ENCODE data around the gene FRMD5.

Gene FRMD5

GRCh38 chr15:44160796-44161195, 34.3 kb downstream of the FRMD5 start:
- no peak for DNase-seq (ENCODE audit: low spot score)

DNA sequence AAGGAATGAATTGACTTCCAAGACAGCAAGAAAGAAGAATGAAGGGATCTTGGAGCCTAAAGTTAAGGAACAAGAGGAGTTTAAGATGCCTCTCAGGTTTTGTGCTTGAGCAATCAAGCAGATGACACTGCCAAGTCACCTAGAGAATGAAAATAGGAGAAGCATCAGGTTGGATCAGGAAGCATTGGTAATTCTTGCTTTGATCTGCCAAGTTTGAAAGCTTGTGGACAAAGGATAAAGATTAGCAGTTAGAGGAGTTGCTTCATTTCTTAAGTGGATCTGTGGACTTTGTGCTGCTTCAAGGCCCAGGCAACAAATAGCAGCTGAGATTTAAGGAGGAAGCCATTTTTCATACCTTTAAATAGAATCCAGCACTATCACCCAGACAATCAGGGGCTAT, 35.6 kb downstream of the FRMD5 start:
- no peak for DNase-seq (ENCODE audit: low spot score)

- DNase-seq (ENCODE audit: low spot score) = no peak
Measured at GRCh38 chr15:44158111-44158510, 37.0 kb downstream of the FRMD5 start.

DNA sequence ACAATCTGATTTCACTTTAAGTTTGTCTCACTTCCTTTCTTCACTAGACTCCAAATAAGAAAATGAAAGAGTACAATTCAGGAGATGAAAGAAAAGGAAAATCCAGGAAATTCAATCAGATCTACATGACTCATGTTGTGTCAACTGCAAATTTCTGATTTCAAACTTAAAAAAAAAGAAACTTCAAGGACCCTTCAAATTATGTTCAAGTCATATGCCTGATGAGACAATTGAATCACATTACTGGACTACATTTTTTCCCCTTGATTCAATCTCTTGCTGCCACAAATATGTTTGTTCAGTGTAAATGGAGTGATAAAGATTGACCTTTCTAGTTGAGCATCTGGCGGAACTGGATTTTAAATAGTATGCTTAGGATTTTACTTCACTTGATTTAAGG, 37.4 kb downstream of the FRMD5 start:
- DNase-seq (ENCODE audit: low spot score) = no peak

DNA sequence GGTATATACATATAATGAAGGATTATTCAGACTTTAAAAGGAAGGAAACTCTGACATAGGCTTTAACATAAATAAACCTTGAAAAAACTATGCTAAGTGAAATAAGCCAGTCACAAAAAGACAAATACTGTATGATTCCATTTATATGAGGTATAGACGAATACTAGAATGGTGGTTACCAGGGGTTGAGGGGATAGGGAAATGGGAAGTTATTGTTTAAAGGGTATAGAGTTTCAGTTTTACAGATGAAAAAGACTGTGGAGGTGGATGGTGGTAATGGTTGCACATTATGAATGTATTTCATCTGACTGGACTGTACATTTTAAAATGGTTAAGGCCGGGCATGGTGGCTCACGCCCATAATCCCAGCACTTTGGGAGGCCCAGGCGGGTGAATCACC, 41.7 kb downstream of the FRMD5 start:
- DNase-seq (ENCODE audit: low spot score) = no peak

DNA sequence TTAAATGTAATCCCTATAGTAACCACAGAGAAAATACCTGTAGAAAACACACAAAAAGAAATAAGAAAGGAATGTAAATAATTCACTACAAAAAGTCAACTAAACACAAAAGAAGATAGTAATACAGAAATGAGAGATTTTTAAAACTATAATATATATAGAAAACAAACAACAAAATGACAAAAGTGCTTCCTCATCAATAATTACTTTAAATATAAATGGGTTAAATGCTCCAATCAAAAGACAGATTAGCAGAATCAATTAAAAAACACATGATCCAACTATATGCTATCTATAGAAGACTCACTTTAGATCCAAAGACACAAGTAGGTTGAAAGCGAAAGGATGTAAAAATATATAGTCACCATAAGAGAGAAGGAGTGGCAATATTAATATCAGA, 45.8 kb downstream of the FRMD5 start:
- DNase-seq (ENCODE audit: low spot score) = no peak

DNA sequence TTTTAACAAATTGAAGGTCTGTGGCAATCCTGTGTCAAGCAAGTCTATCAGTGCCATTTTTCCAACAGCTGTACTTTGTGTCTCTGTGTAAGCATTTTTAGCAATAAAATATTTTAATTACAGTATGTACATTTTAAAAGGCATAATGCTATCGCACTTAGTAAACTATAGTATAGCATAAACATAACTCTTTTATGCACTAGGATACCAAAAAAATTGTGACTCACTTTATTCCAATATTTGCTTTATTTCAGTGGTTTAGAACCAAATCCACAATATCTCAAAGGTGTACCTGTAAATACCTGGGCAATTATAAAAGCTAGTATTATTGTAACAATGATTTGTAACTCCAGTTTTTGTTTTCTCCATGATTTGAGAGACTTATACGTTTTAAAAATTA, 46.5 kb downstream of the FRMD5 start:
- no peak for DNase-seq (ENCODE audit: low spot score)

DNA sequence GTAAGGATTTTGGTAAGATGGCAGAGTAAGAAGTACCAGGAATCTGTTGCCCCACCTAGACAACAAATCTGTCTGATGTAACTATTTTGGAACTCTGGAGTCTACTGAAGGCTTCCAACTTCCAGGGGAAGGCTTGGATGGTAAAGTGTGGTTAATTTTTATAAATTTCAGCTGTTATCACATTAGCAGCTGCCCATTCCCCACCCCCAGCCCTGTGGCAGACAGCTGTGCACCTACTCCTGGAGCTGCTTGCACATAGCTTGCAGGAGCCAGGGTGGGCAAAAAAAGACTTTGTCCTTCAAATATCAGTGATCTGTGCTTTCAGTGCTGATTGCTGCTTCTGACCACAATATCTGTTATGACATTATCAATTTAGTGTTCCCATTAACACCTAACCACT, 47.4 kb downstream of the FRMD5 start:
- no peak for DNase-seq (ENCODE audit: low spot score)

GRCh38 chr15:44145495-44145894, 49.6 kb downstream of the FRMD5 start:
- DNase-seq (ENCODE audit: low spot score) = no peak

DNA sequence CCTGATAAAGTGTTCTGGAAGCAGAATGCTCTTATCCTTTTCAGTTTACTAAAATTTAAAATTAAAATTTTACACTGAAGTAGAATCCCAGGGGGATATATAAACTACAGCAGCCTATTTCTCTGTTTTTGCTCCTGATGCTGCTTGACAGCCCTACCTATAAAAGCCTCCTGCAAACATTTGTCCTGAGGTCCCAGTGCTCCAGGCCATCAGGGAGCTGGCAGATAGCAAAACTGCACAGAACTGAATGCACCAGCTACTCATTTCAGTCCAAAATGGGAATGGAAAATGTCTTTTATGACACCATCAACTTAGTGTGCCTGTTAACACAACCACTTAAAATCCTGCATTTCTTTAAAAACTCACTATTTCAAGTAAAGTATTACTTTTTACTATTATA, 50.1 kb downstream of the FRMD5 start:
- no peak for DNase-seq (ENCODE audit: low spot score)

GRCh38 chr15:44144184-44144583, 50.9 kb downstream of the FRMD5 start:
- no peak for DNase-seq (ENCODE audit: low spot score)

DNA sequence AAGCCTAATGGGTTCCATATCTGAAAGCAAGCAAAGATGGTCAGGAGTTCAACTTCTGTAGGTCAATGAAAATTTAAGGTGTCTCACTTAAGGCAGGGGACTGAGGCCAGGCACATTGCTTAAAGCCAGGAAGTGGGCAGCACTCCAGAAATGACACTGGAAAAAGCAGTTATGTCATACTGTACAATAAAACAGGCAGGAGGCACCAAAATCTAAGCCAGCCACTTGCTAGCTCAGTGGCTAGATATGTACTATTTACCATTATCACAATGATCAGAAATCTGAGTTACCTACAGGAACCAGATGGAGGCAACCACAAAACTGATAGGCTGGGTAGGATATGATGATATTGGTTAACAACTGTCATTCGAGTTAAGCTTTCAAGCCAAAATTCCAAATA, 57.3 kb downstream of the FRMD5 start:
- no peak for DNase-seq (ENCODE audit: low spot score)

DNA sequence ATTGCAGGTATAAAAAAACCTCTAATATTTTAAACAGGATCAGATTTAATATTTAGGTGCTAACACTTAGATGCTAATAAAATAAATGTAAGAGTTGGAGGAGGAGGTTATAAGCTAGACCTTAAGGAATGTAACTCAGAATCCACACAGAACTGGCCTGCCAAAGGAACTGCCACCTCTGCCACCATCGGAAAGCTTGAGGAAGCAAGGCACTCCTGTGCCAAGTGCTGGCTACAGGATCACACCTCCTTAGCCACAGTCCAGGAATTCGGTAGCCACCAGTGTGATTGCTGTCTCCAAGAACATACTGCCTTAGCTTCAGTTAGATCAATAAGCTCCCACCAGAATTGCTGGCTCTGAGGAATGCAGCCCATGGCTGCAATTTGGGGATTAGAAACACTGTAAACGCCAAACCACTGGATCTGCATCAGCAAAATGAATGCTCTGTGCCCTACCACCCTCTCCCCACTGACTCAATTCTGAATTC, 58.0 kb downstream of the FRMD5 start:
- no peak for DNase-seq (ENCODE audit: low spot score)

- no peak for DNase-seq (ENCODE audit: low spot score)
Measured at GRCh38 chr15:44132057-44132456, 63.0 kb downstream of the FRMD5 start.

DNA sequence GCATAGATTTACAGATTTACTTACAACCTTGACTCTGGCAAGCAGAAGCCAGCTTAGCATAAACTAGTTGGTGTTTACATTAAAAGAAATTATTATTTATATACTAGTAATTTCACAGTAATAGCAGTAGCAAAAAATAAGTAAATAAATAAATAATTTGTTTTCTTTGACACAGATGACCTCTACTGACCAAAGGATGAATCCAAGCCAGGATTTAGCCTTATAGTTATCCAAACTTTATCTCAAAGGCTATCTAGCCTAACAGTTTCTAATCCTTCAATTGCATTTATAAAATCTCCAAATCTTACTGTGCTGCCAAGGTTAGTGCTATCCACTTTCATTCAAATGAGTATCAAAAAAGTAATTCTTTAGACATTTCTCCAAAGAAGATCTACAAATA, 64.3 kb downstream of the FRMD5 start:
- DNase-seq (ENCODE audit: low spot score) = no peak

DNA sequence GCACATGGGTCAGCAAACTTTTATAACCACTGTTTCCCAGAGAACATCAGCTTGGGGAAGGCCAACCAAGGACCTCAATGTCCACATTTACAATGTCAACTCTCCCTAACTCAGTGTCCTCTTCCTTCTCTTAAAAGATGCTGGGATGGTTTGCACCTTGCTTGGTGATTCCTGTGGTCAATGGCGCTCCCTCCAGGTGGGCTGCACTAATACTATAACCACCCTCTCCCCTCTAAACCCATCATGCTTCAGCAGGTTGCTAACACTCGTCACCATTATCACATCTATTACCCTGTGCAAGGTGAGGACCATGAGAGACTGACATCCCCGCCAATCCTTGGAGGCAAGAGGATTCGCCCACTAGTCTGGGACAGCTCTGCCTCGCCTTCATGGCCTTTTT, 65.2 kb downstream of the FRMD5 start:
- no peak for DNase-seq (ENCODE audit: low spot score)

DNA sequence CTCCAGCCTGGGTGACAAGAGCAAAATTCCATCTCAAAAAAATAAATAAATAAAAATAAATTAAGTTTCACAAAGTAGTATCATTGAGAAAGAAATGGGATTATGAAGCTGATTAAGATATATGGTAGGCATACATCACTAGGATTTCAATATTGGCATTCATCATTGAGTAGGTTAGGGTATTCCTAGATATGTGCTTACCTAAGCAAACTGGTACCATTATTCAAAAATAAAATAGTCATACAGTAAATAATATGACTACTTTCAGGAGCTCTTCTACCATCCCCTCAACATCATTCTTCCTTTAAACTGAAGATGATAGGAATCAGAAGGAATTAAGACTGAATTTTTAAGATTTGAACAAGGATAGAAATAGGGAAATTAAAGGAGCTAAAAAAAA, 66.6 kb downstream of the FRMD5 start:
- DNase-seq (ENCODE audit: low spot score) = no peak

DNA sequence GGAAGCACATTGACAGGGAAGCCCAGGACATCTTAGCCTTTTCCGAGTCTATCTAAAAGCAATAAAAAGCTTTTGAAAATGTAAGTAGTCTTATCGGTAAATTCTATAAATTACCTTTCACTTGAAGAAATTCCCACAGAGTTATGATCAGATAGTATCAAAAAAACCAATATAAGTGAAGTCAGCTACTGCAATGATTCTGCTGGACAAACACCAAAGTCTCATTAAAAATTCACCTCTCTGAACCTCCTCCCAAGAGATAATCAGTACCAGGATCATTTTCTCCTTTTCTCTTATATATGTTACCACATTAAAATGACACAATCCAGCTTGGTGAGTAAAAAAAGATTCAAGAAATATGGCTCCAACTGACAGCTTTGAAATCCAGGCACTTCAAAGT, 69.2 kb downstream of the FRMD5 start:
- DNase-seq (ENCODE audit: low spot score) = no peak

- DNase-seq (ENCODE audit: low spot score) = no peak
Measured at GRCh38 chr15:44102675-44103254, 92.3 kb downstream of the FRMD5 start.

GRCh38 chr15:44101944-44102343, 93.1 kb downstream of the FRMD5 start:
- no peak for DNase-seq (ENCODE audit: low spot score)

GRCh38 chr15:44101286-44101685, 93.8 kb downstream of the FRMD5 start:
- no peak for DNase-seq (ENCODE audit: low spot score)

DNA sequence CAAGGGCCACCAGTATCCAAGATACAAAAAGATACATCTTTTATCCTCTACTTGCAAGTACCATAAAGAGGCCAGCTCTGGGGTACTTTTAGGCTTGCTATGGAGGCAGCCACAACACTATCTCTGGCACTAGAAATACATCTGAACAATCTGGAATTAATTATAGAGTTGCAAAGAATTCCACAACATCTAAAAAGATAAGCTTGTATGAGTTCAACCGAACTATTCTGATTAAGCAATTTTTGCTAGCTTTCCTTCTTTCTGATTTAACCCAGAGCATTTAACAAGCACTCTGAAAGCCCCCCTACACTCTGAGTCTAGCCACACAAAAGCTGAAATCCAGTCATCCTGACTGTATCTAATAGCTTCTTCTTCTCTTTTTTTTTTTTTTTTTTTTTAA, 95.4 kb downstream of the FRMD5 start:
- DNase-seq (ENCODE audit: low spot score) = no peak

- no peak for DNase-seq (ENCODE audit: low spot score)
Measured at GRCh38 chr15:44097552-44097951, 97.5 kb downstream of the FRMD5 start.

GRCh38 chr15:44096596-44096995, 98.5 kb downstream of the FRMD5 start:
- DNase-seq (ENCODE audit: low spot score) = no peak

DNA sequence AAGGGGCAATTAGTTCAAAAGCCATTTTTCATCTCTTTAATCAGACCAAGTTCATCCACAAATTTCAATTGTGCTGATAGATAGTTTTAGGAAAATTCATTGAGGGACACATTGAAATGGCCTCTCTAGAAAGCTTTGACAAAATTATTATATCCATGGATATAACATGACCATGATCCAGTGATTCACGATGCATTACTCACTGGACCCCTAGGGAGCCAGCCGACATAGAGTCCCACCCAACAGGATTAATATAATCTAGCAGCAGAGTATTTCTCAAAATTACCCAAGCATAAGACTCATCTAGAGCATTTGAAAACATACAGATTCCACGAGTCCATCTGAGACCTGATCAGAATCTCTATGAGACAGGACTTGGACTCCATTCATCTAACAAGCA, 100.3 kb downstream of the FRMD5 start:
- no peak for DNase-seq (ENCODE audit: low spot score)

Data from germinal center (tissue), 1 donor.